ENCODE results near the gene RCE1. TPM values are rescaled to one million over a fixed set of nuclear protein-coding genes. Genes with fewer than 3 reads are reported as not detected.

The RCE1 gene
- total RNA-seq, 4 donors from 2014 or later, result 8.8 to 13.4 (median 11.7) TPM

DNA sequence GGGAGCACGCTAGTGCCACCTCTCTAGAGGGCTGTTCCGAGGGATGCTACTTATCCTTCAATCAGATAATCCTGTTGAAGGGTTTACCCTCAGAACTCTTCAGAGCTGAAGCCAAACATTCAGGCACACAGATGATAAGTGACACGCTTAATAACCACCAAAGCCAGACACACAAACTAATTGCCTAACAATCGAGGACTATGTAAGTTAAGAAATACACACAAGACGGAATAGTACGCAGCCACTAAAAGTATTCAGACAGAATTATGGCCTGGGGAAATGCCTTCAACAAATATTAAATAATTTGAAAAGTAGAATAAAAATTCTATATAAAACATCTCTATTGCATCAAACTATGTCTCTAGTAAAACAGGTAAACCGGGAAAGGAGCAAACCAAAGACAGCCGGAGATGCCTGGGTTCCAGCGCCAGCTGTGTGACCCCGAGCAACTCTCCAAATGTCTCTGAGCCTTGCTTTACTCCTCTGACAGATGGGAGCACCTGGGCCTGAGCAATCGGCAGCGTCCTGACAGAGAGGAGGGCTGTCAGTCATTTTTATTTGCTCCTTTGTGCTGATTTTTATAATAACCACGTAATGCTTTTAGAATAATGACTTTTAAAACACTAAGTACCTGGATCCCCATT, 25.0 kb downstream of the RCE1 start:
- TF ChIP-seq, protein P1, sequence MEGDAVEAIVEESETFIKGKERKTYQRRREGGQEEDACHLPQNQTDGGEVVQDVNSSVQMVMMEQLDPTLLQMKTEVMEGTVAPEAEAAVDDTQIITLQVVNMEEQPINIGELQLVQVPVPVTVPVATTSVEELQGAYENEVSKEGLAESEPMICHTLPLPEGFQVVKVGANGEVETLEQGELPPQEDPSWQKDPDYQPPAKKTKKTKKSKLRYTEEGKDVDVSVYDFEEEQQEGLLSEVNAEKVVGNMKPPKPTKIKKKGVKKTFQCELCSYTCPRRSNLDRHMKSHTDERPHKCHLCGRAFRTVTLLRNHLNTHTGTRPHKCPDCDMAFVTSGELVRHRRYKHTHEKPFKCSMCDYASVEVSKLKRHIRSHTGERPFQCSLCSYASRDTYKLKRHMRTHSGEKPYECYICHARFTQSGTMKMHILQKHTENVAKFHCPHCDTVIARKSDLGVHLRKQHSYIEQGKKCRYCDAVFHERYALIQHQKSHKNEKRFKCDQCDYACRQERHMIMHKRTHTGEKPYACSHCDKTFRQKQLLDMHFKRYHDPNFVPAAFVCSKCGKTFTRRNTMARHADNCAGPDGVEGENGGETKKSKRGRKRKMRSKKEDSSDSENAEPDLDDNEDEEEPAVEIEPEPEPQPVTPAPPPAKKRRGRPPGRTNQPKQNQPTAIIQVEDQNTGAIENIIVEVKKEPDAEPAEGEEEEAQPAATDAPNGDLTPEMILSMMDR (IDR thresholded peaks at IDR 0.05; ENCODE audit: low read depth), result no peak

DNA sequence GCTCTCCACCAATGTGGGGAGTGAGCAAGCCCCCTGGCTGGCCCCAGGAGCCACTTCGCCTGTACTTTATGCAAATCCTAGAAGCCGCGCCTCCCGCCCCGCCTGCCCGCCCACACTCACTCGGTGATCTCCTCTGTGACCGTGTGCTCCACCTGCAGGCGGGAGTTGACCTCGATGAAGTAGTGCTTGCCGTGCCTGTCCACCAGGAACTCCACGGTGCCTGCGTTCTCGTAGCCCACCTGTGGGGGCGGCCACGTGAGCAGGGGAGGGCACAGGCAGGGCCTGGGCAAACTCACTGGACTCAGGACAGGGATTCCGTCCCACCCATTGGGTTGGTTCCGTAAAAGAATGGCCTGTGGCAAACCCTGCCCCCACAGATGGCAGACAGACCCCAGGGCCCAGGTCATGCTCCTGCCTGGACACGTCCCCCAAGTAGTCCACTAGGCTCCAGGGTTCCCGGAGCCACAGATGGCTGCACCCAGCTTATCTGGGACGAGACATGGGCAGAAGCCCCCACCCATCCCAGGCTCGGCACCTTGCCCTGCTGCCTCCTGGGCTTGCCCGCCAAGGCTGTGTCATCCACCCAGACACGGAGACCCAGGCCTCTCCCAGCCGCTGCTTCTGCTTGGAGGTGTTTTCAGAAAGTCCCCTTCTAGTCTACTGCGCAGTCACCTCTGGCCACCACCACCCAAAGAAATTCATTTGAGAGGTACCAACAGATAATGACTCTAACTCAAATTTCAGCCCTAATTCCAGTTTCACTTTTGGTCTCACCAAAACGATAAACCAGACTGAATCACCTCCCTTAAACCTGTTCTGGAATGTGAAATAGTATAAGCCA, 25.7 kb downstream of the RCE1 start:
- TF ChIP-seq, protein P1 (IDR thresholded peaks at IDR 0.05; ENCODE audit: low read depth), result no peak

DNA sequence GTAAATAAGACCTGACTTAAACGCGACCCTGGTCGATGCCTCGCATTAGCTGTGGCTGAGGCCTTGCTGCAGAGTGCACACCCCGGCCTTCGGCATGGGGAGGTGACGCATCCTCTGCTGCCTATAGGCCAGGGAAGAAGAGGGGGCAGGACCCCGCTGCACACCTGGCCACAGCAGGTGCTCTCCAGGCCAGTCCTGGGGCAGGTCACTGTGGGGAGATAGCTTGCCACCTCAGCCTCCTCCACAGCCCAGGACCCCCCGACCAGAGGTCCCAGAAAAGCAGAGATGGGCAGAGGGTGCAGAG, 26.3 kb downstream of the RCE1 start:
- TF ChIP-seq, protein P1 (IDR thresholded peaks at IDR 0.05; ENCODE audit: low read depth), result no peak

DNA sequence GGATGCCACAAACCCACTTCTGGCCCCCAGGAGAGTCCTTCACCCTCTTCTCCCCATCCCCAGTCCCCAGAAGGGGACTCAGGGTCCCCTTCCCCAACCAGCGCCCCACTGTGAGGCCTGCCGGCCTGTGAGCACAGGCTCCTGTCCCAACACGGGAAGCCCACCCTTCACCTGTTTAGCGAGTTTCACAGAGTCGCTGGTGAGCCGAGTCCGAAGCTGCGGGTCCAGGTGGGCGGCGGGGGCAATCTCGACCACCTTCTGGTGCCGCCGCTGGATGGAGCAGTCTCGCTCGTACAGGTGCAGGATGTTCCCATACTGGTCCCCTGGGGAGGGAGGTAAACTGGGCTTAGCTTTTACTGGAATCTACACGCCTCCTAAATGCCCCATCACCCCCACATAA, 26.9 kb downstream of the RCE1 start:
- TF ChIP-seq, protein P1 (IDR thresholded peaks at IDR 0.05; ENCODE audit: low read depth), result no peak

DNA sequence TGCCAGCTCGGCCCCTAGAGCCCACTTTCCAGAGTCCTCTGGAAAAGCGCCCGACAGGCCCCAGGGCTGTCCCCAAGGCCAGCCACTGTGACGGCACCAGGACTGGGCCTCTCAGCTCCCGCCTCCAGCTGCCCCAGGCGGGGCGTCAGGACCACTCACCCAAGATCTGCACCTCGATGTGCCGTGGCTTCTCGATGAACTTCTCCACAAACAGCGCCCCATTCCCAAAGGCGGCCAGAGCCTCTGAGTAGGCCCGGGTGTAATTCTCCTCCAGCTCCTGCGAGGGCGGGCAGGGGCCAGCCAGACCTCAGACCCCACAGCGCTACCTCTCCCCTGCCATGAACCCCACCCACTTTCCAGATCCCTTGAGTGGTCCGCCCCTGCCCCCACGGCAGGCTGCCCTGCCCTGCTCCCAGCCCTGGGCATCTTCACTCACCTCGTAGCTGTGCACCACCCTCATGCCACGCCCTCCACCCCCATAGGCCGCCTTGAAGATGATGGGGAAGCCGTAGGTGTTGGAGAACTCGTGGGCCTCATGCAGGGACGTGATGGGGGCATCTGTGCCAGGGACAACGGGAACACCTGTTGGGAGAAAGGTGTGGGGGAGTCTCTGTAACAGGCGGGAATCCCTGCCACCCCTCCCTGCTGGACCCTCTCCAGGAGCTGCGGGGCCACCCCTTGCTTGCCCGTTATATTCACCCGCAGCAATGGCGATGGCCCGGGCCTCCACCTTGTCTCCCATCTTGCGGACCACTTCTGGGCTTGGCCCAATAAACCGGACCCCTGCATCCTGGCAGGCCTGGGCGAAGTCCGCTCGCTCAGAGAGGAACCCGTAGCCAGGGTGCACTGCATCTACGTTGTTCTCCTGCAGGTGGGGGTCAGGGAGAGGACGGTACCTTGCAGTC, 27.6 kb downstream of the RCE1 start:
- TF ChIP-seq, protein P1 (IDR thresholded peaks at IDR 0.05; ENCODE audit: low read depth), result no peak

DNA sequence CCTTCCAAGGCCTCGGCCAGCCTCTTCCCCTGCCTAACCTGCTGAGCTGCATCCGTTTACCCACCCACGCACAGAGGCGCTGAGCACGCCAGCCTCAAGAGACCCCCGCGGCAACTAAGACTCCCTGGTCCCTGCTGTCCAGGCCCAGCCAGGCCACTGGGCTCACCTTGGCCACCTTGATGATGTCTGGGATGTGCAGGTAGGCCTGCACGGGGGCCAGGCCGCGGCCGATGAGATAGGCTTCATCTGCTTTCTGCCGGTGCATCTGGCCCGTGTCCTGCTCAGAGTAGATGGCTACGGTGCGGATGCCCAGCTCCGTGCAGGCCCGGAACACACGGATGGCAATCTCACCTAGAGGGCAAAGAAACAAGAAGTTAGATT, 28.3 kb downstream of the RCE1 start:
- TF ChIP-seq, protein P1 (IDR thresholded peaks at IDR 0.05; ENCODE audit: low read depth), result no peak

DNA sequence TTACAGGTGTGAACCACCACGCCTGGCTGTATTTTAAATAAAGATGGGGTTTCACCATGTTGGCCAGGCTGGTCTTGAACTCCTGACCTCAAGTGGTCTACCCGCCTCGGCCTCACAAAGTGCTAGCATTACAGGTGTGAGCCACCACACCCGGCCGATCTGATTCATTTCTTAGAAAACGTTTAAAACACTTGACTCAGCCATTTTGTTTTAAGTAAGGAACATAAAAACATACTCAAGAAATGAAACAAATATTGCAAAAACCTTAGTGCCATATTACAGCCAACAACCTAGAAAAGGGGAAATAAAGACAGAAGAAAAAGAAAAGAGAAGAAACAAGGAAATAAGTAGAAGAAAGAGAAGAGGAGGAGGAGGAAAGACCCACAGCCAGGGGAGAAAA, 31.0 kb downstream of the RCE1 start:
- TF ChIP-seq, protein P1 (IDR thresholded peaks at IDR 0.05; ENCODE audit: low read depth), result no peak

Data from subcutaneous adipose tissue (tissue), 4 donors.